GM12878 (cell line): Measurements from ENCODE around the gene DNAJC9. TPM values are rescaled to one million over a fixed set of nuclear protein-coding genes. Genes with fewer than 3 reads are reported as not detected.

ENCODE experiments used
- ATAC-seq: fragments of 200-7000 bp; cut with Tn5 transposase; 3 replicates; pipeline ENCODE4 v1.9.1; 2020; ENCODE audit warnings: mild to moderate bottlenecking, moderate library complexity
- BruUV-seq: library from RNA; stranded (reverse); fragments of 400-500 nt; replicated peaks from 2 replicates; lab custom pipeline; 2021; lab: Mats Ljungman, UMichigan
- CTCF ChIA-PET: fragments of 300-600 bp; sonication (Branson Sonifier 250); formaldehyde crosslinking; extraction: SDS; loops from one replicate; lab custom pipeline; 2021; ENCODE audit warnings: inconsistent platforms; lab: Yijun Ruan, JAX
- POLR2A ChIA-PET: fragments of 350-600 bp; formaldehyde crosslinking; extraction: SDS; loops from one replicate; lab custom pipeline; 2021; ENCODE audit warnings: inconsistent platforms; lab: Charles Lee
- RAD21 ChIA-PET: fragments of 300-600 bp; sonication (Branson Sonifier 250); formaldehyde crosslinking; loops from one replicate; lab custom pipeline; 2023; ENCODE audit warnings: antibody characterized with exemption; ENCODE audit not compliant: unreplicated experiment; lab: Charles Lee
- SMC1A ChIA-PET: fragments of 300-600 bp; sonication (Branson Sonifier 250); formaldehyde crosslinking; loops from one replicate; lab custom pipeline; 2023; ENCODE audit not compliant: unreplicated experiment, uncharacterized antibody; lab: Charles Lee
- DNase-seq: peaks from one replicate; pipeline ENCODE4 v3.0.0-alpha.2; 2011; ENCODE audit warnings: low read depth, low spot score
- FAIRE-seq: peaks from 3 replicates; lab custom pipeline; 2011; peaks lifted over from hg19 to GRCh38; lab: Jason Lieb, UNC
- H2AFZ ChIP-seq: 2 replicates; pipeline ENCODE4 v1.6.0; 2011; ENCODE audit warnings: low read depth, low read length, control low read depth; ENCODE audit not compliant: control insufficient read depth
- H3K27ac ChIP-seq: 2 replicates; pipeline ENCODE4 v1.5.1; 2011; ENCODE audit warnings: control low read depth; ENCODE audit not compliant: control insufficient read depth, insufficient read depth
- H3K27me3 ChIP-seq, 2 experiments: replicated peaks in 1 of 2; 2 replicates each; pipeline versions ENCODE4 v1.6.0 to v1.6.1; 2011; ENCODE audit warnings: low read length in 1 of 2; ENCODE audit not compliant: control insufficient read depth in 2 of 2, insufficient read depth in 2 of 2
- H3K36me3 ChIP-seq, 2 experiments: 2 replicates each; pipeline ENCODE4 v1.5.1; 2011; ENCODE audit warnings: low read length in 1 of 2; ENCODE audit not compliant: control insufficient read depth in 2 of 2, insufficient read depth in 2 of 2
- H3K4me1 ChIP-seq: 2 replicates; pipeline ENCODE4 v1.6.1; 2011; ENCODE audit warnings: mild to moderate bottlenecking, low read length, moderate library complexity, mixed read lengths; ENCODE audit not compliant: control insufficient read depth, insufficient read depth
- H3K4me2 ChIP-seq: 2 replicates; pipeline ENCODE4 v1.6.0; 2011; ENCODE audit warnings: control low read depth; ENCODE audit not compliant: control insufficient read depth, insufficient read depth
- H3K4me3 ChIP-seq: fragments of 200-600 bp; sonication (generic); 2 replicates; pipeline ENCODE4 v1.5.1; 2016
- H3K79me2 ChIP-seq: 2 replicates; pipeline ENCODE4 v1.6.0; 2011; ENCODE audit warnings: low read length; ENCODE audit not compliant: control insufficient read depth, insufficient read depth
- H3K9ac ChIP-seq: 2 replicates; pipeline ENCODE4 v1.8.0; 2011; ENCODE audit warnings: low read length, control low read depth, mixed read lengths; ENCODE audit not compliant: control insufficient read depth, insufficient read depth
- H3K9me3 ChIP-seq: replicated peaks from 3 replicates; pipeline ENCODE4 v1.5.1; 2011; ENCODE audit warnings: mild to moderate bottlenecking, low read length; ENCODE audit not compliant: control insufficient read depth, insufficient read depth
- H4K20me1 ChIP-seq: 2 replicates; pipeline ENCODE4 v1.6.0; 2011; ENCODE audit not compliant: control insufficient read depth, insufficient read depth
- ASH2L ChIP-seq: fragments of 300-600, 200-600 bp; sonication (generic); IDR thresholded peaks from 2 replicates; pipeline ENCODE4 v1.6.1; 2017; ENCODE audit warnings: low read depth, mild to moderate bottlenecking, borderline replicate concordance
- EED ChIP-seq: sonication (generic); IDR thresholded peaks from 2 replicates; pipeline ENCODE4 v1.6.1; 2016; ENCODE audit warnings: antibody characterized with exemption, low read depth
- FOXM1 ChIP-seq: IDR thresholded peaks from 2 replicates; pipeline ENCODE4 v1.6.1; 2012; ENCODE audit warnings: low read depth, mild to moderate bottlenecking, inconsistent platforms, low read length, moderate library complexity
- GATAD2B ChIP-seq: fragments of 450-650 bp; conservative IDR thresholded peaks from 2 replicates; pipeline ENCODE4 v1.6.1; 2017; ENCODE audit warnings: low read depth, mild to moderate bottlenecking, moderate library complexity
- NBN ChIP-seq: fragments of 450-650 bp; IDR thresholded peaks from 2 replicates; pipeline ENCODE4 v1.6.1; 2016
- NFYB ChIP-seq: IDR thresholded peaks from 2 replicates; pipeline ENCODE4 v1.6.1; 2011; ENCODE audit warnings: low read depth, mild to moderate bottlenecking, low read length, improper control_type of control experiment, moderate library complexity; ENCODE audit not compliant: insufficient read depth
- POLR2AphosphoS2 ChIP-seq: IDR thresholded peaks from 2 replicates; pipeline ENCODE4 v1.6.1; 2011; ENCODE audit warnings: low read depth, mild to moderate bottlenecking, low read length, improper control_type of control experiment, moderate library complexity
- SMAD5 ChIP-seq: IDR thresholded peaks from 2 replicates; pipeline ENCODE4 v1.6.1; 2016; ENCODE audit warnings: antibody characterized with exemption, low read depth
- SPI1 ChIP-seq: IDR thresholded peaks from 2 replicates; pipeline ENCODE4 v1.6.1; 2011; ENCODE audit warnings: low read depth, mild to moderate bottlenecking, low read length, moderate library complexity, borderline replicate concordance; ENCODE audit not compliant: insufficient read depth
- ZNF384 ChIP-seq: IDR thresholded peaks from 2 replicates; pipeline ENCODE4 v1.6.1; 2012; ENCODE audit warnings: low read depth, mild to moderate bottlenecking, low read length, improper control_type of control experiment, borderline replicate concordance
- ZZZ3 ChIP-seq: IDR thresholded peaks from 2 replicates; pipeline ENCODE4 v1.6.1; 2011; ENCODE audit warnings: low read depth; ENCODE audit not compliant: control insufficient read depth, insufficient read length
- in situ Hi-C: fragments of 300-500 bp; cut with MboI; formaldehyde crosslinking; loops from 9 replicates; pipeline ENCODE4 v1.14.3; 2018; ENCODE audit warnings: mixed read lengths
- intact Hi-C: fragments of 100-400 bp; cut with micrococcal nuclease; formaldehyde crosslinking; loops from one replicate; pipeline ENCODE4 v1.14.2; 2022; ENCODE audit not compliant: unreplicated experiment
- polyA plus RNA-seq, 11 experiments: library from polyadenylated mRNA; depleted of rRNA in 4 of 11; unstranded in 6 of 11; stranded (reverse) in 5 of 11; fragments of >200 nt; fragmentation: Nextera tagmentation in 4 of 11; fragmentation: Illumina TruSeq in 1 of 11; extraction: Ambion mirVana in 4 of 11; extraction: Trizol in 1 of 11; gene quantifications; 1 replicate in 1 of 11; 2 replicates in 10 of 11; pipeline versions ENCODE4 v1.2.1 to v1.2.3, GENCODE V29; 2011 to 2016; ENCODE audit warnings: inconsistent platforms in 2 of 11, missing spikeins in 2 of 11, low read depth in 1 of 11
- total RNA-seq, 4 experiments: library from RNA; depleted of rRNA in 3 of 4; stranded (reverse); fragments of >200 nt in 3 of 4; fragmentation: Illumina TruSeq in 1 of 4; extraction: Trizol in 1 of 4; gene quantifications; 2 replicates each; pipeline versions ENCODE4 v1.2.1 to v1.2.3, GENCODE V29; 2013 to 2021
- TF ChIP-seq, protein P1 (sequence below): IDR thresholded peaks from 2 replicates; pipeline ENCODE4 v1.6.1; 2011; ENCODE audit warnings: borderline replicate concordance, low read depth, mild to moderate bottlenecking, moderate library complexity, mixed read lengths, low read length; ENCODE audit not compliant: insufficient read depth; ENCODE audit errors: extremely low read length
- TF ChIP-seq, protein P2 (sequence below): fragments of 450-650 bp; IDR thresholded peaks from 2 replicates; pipeline ENCODE4 v1.6.1; 2017; ENCODE audit warnings: mild to moderate bottlenecking, low read depth, inconsistent platforms; ENCODE audit not compliant: poor library complexity, severe bottlenecking
- TF ChIP-seq, protein P3 (sequence below): IDR thresholded peaks from 2 replicates; pipeline ENCODE4 v1.6.1; 2011; ENCODE audit warnings: borderline replicate concordance, low read depth, mild to moderate bottlenecking, moderate library complexity, low read length; ENCODE audit not compliant: insufficient read depth, poor library complexity, severe bottlenecking
- TF ChIP-seq, protein P4 (sequence below): fragments of 450-650 bp; IDR thresholded peaks from 2 replicates; pipeline ENCODE4 v1.6.1; 2018; ENCODE audit warnings: mild to moderate bottlenecking, low read depth, moderate library complexity; ENCODE audit not compliant: partially characterized antibody
- TF ChIP-seq, protein P5 (sequence below): IDR thresholded peaks from 2 replicates; pipeline ENCODE4 v1.6.1; 2011; ENCODE audit warnings: mild to moderate bottlenecking, low read depth, low read length, moderate library complexity; ENCODE audit not compliant: insufficient replicate concordance

The DNAJC9 gene
- total and polyA plus RNA-seq, 10 of the 15 experiments (the other 5 are each of a cell fraction or from before 2014, with no cell fraction given): 15.0 to 72.9 (median 41.8) TPM

DNA sequence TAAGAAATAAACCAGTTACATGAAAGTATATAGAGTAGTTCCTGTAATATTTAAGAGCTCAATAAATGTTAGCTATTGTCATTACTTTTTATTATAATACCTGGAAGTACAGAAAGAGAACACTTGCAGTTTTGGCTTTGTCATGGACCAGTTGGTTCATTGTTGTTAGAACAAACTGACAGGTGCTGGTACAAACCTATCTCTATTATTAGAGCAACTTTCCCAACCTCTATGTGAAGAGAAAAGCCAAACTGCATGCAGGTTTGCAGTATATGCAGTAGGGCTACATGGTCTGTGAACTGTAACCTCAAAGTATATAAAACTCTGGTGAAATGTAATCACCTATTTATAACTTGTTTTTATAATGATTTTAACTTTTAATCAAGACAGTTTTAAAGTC is 20.4 kb downstream of the DNAJC9 start:
- FAIRE-seq (no peak), ATAC-seq (no peak), DNase-seq (no peak)
- no peaks in the 10 kb centered on the region for H4K20me1 ChIP-seq
- ChIA-PET CTCF (interaction anchor here (0.6 to 2.0 kb wide), 2 partner anchors 9 to 93 kb away, joined by 3 to 8 read pairs; no protein-coding TSS in a partner anchor), SMC1A (interaction anchor here (1.0 kb wide), 1 partner anchor 293 kb away, joined by 3 read pairs; no protein-coding TSS in a partner anchor), RAD21 (no interaction called here), POLR2A (no interaction called here)
- H3K9ac ChIP-seq: no peak overlapping the region
- no peak overlapping the region for H2AFZ ChIP-seq
- 0 out of 4 replicates have a peak, but pooled peaks cover 0 to 3% of the 10 kb centered on the region in 2 experiments for H3K36me3 ChIP-seq
- H3K27me3 ChIP-seq: no peaks in the 10 kb centered on the region
- no peaks in the 10 kb centered on the region for H3K4me1 ChIP-seq
- intact Hi-C loops: no loop called here
- no peak overlapping the region for H3K4me3 ChIP-seq
- no peaks in the 10 kb centered on the region for H3K79me2 ChIP-seq
- no peak overlapping the region for H3K27ac ChIP-seq
- no peak overlapping the region for H3K4me2 ChIP-seq
- BruUV-seq: no TSS peak
- in situ Hi-C loops: no loop called here
- no peaks in the 10 kb centered on the region for H3K9me3 ChIP-seq
- TF ChIP-seq SMAD5 (no peak), NFYB (no peak), ZNF384 (no peak), FOXM1 (no peak), NBN (no peak), POLR2AphosphoS2 (no peak), GATAD2B (no peak), ZZZ3 (no peak), EED (no peak), SPI1 (no peak), ASH2L (no peak)
- TF ChIP-seq, protein P1, sequence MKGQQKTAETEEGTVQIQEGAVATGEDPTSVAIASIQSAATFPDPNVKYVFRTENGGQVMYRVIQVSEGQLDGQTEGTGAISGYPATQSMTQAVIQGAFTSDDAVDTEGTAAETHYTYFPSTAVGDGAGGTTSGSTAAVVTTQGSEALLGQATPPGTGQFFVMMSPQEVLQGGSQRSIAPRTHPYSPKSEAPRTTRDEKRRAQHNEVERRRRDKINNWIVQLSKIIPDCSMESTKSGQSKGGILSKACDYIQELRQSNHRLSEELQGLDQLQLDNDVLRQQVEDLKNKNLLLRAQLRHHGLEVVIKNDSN: no peak
- TF ChIP-seq, protein P2, sequence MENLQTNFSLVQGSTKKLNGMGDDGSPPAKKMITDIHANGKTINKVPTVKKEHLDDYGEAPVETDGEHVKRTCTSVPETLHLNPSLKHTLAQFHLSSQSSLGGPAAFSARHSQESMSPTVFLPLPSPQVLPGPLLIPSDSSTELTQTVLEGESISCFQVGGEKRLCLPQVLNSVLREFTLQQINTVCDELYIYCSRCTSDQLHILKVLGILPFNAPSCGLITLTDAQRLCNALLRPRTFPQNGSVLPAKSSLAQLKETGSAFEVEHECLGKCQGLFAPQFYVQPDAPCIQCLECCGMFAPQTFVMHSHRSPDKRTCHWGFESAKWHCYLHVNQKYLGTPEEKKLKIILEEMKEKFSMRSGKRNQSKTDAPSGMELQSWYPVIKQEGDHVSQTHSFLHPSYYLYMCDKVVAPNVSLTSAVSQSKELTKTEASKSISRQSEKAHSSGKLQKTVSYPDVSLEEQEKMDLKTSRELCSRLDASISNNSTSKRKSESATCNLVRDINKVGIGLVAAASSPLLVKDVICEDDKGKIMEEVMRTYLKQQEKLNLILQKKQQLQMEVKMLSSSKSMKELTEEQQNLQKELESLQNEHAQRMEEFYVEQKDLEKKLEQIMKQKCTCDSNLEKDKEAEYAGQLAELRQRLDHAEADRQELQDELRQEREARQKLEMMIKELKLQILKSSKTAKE: no peak
- TF ChIP-seq, protein P3, sequence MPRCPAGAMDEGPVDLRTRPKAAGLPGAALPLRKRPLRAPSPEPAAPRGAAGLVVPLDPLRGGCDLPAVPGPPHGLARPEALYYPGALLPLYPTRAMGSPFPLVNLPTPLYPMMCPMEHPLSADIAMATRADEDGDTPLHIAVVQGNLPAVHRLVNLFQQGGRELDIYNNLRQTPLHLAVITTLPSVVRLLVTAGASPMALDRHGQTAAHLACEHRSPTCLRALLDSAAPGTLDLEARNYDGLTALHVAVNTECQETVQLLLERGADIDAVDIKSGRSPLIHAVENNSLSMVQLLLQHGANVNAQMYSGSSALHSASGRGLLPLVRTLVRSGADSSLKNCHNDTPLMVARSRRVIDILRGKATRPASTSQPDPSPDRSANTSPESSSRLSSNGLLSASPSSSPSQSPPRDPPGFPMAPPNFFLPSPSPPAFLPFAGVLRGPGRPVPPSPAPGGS: no peak
- TF ChIP-seq, protein P4, sequence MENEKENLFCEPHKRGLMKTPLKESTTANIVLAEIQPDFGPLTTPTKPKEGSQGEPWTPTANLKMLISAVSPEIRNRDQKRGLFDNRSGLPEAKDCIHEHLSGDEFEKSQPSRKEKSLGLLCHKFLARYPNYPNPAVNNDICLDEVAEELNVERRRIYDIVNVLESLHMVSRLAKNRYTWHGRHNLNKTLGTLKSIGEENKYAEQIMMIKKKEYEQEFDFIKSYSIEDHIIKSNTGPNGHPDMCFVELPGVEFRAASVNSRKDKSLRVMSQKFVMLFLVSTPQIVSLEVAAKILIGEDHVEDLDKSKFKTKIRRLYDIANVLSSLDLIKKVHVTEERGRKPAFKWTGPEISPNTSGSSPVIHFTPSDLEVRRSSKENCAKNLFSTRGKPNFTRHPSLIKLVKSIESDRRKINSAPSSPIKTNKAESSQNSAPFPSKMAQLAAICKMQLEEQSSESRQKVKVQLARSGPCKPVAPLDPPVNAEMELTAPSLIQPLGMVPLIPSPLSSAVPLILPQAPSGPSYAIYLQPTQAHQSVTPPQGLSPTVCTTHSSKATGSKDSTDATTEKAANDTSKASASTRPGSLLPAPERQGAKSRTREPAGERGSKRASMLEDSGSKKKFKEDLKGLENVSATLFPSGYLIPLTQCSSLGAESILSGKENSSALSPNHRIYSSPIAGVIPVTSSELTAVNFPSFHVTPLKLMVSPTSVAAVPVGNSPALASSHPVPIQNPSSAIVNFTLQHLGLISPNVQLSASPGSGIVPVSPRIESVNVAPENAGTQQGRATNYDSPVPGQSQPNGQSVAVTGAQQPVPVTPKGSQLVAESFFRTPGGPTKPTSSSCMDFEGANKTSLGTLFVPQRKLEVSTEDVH: no peak
- TF ChIP-seq, protein P5, sequence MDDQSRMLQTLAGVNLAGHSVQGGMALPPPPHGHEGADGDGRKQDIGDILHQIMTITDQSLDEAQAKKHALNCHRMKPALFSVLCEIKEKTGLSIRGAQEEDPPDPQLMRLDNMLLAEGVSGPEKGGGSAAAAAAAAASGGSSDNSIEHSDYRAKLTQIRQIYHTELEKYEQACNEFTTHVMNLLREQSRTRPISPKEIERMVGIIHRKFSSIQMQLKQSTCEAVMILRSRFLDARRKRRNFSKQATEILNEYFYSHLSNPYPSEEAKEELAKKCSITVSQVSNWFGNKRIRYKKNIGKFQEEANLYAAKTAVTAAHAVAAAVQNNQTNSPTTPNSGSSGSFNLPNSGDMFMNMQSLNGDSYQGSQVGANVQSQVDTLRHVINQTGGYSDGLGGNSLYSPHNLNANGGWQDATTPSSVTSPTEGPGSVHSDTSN: no peak
